A673 (cell line): Measurements from ENCODE around the gene AP3B2. TPM values are rescaled to one million over a fixed set of nuclear protein-coding genes. Genes with fewer than 3 reads are reported as not detected.

Experiments
- BruUV-seq: library from RNA; stranded (reverse); fragments of 400-500 nt; replicated peaks from 2 replicates; lab custom pipeline; 2021; lab: Mats Ljungman, UMichigan
- CTCF ChIA-PET: fragments of 300-600 bp; sonication (Branson Sonifier 250); formaldehyde crosslinking; loops from one replicate; lab custom pipeline; 2022; ENCODE audit warnings: antibody characterized with exemption; lab: Charles Lee
- POLR2A ChIA-PET: fragments of 300-600 bp; sonication (Branson Sonifier 250); formaldehyde crosslinking; loops from one replicate; lab custom pipeline; 2022; ENCODE audit warnings: antibody characterized with exemption; ENCODE audit not compliant: low non-redundant PET; lab: Charles Lee
- DNase-seq: peaks from one replicate; pipeline ENCODE4 v3.0.0-alpha.2; 2015; ENCODE audit warnings: low spot score
- H3K27ac ChIP-seq: fragments of 200-600 bp; sonication (generic); 2 replicates; pipeline ENCODE4 v1.5.1; 2016; ENCODE audit warnings: mixed run types, low read depth, mild to moderate bottlenecking, mixed read lengths, antibody characterized with exemption, low read length; ENCODE audit not compliant: poor library complexity, severe bottlenecking
- H3K27me3 ChIP-seq: fragments of 200-600 bp; sonication (generic); replicated peaks from 2 replicates; pipeline ENCODE4 v1.6.1; 2017; ENCODE audit warnings: mixed run types, low read depth, mild to moderate bottlenecking, mixed read lengths, antibody characterized with exemption, low read length; ENCODE audit not compliant: insufficient read depth, poor library complexity
- H3K36me3 ChIP-seq: fragments of 200-600 bp; sonication (generic); 2 replicates; pipeline ENCODE4 v1.6.1; 2016; ENCODE audit warnings: mixed run types, mild to moderate bottlenecking, mixed read lengths, antibody characterized with exemption, low read length; ENCODE audit not compliant: insufficient read depth, poor library complexity, severe bottlenecking
- H3K4me1 ChIP-seq: fragments of 200-600 bp; sonication (generic); 2 replicates; pipeline ENCODE4 v1.6.1; 2017; ENCODE audit warnings: mixed run types, mild to moderate bottlenecking, mixed read lengths, antibody characterized with exemption, low read length; ENCODE audit not compliant: insufficient read depth, poor library complexity, severe bottlenecking
- H3K4me3 ChIP-seq: fragments of 200-600 bp; sonication (generic); 2 replicates; pipeline ENCODE4 v1.5.1; 2016; ENCODE audit warnings: low read depth, mixed run types, mild to moderate bottlenecking, mixed read lengths, low read length; ENCODE audit not compliant: poor library complexity, severe bottlenecking
- H3K9me3 ChIP-seq: fragments of 200-600 bp; sonication (generic); 2 replicates; pipeline ENCODE4 v1.6.1; 2016; ENCODE audit warnings: mixed run types, low read depth, mild to moderate bottlenecking, mixed read lengths, antibody characterized with exemption, low read length; ENCODE audit not compliant: poor library complexity, severe bottlenecking
- CTCF ChIP-seq: fragments of 300-800, 200-600 bp; sonication (generic); conservative IDR thresholded peaks from 2 replicates; pipeline ENCODE4 v1.5.1; 2017; ENCODE audit warnings: low read depth, mild to moderate bottlenecking, antibody characterized with exemption, low read length, moderate library complexity, mixed read lengths
- EZH2 ChIP-seq: fragments of 200-600 bp; sonication (generic); IDR thresholded peaks from 2 replicates; pipeline ENCODE4 v1.6.1; 2017; ENCODE audit warnings: borderline replicate concordance, low read depth, mild to moderate bottlenecking, mixed read lengths, antibody characterized with exemption, low read length; ENCODE audit not compliant: poor library complexity, severe bottlenecking
- intact Hi-C: fragments of 100-400 bp; cut with micrococcal nuclease; formaldehyde crosslinking; loops from one replicate; pipeline ENCODE4 v1.10.0; 2022; ENCODE audit not compliant: unreplicated experiment
- total RNA-seq: library from RNA; stranded (reverse); gene quantifications from 2 replicates; pipeline ENCODE4 v1.2.3, GENCODE V29; 2021

The AP3B2 gene
- total RNA-seq, 1 experiment from 2014 or later, result 19.0 TPM

DNA sequence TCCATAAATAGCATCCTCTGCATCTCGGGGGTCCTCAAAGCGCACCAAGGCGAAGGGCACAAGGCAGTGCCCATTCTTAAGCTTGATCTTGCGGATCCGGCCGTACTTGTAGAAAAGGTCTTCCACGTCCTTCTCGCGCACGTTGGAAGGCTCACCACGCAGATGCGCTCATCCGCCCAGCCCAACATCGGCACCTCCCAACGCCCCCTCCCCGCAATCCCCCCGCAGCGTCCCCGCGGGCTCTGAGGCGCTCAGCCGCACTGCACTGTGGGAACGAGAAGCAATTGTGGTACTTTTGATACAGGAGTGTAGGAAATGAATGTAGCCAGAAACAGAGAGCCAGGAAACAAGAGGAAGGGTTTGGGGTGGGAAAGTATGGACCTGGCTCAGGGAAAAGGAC, 17.5 kb downstream of the AP3B2 start:
- intact Hi-C loops, result no loop called here
- Histone ChIP-seq H3K36me3 (no peaks in the 10 kb centered on the region), H3K27me3 (no peaks in the 10 kb centered on the region), H3K27ac (no peak overlapping the region), H3K4me3 (no peak overlapping the region), H3K4me1 (no peaks in the 10 kb centered on the region), H3K9me3 (no peaks in the 10 kb centered on the region)
- BruUV-seq, result no TSS peak
- POLR2A ChIA-PET, result no interaction called here
- DNase-seq, result no peak
- CTCF ChIA-PET, result no interaction called here
- TF ChIP-seq CTCF (no peak), EZH2 (no peak)

DNA sequence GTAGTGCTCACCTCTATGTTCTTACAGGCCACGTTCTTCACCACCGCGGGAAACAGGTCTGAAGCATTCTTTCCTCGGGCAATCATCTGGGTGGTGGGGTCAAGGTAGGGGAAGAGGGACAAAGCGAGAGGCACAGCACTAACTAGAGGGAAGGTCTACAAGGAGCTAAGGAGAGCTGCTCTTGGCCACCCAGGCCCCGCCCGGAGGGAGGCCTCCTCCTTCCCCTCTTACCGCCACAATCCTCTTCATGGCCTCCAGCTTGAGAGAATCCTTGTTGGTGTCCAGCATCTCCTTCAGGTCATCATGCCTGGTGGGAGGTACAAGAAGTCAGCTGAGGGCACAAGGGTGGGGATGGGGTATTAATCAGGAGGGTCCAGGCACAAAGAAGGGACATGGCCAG, 20.5 kb downstream of the AP3B2 start:
- POLR2A ChIA-PET, result no interaction called here

GRCh38 chr15:82688691-82689090, 21.0 kb downstream of the AP3B2 start:
- CTCF ChIA-PET, result no interaction called here

More for the DNA sequence above, 20.5 kb downstream of the AP3B2 start:
- no peaks in the 10 kb centered on the region for H3K27me3 ChIP-seq
- H3K27ac ChIP-seq, result no peak overlapping the region
- CTCF ChIA-PET, result no interaction called here
- no peak for DNase-seq
- BruUV-seq, result no TSS peak
- no peaks in the 10 kb centered on the region for H3K9me3 ChIP-seq
- no peak overlapping the region for H3K4me3 ChIP-seq
- H3K4me1 ChIP-seq, result no peaks in the 10 kb centered on the region
- TF ChIP-seq CTCF, result no peak
- no peak for TF ChIP-seq EZH2
- no peaks in the 10 kb centered on the region for H3K36me3 ChIP-seq
- intact Hi-C loops, result no loop called here

More at GRCh38 chr15:82688691-82689090, 21.0 kb downstream of the AP3B2 start:
- POLR2A ChIA-PET, result no interaction called here
- H3K27ac ChIP-seq, result no peak overlapping the region
- no peak for DNase-seq
- no TSS peak for BruUV-seq
- H3K36me3 ChIP-seq, result no peaks in the 10 kb centered on the region
- no peaks in the 10 kb centered on the region for H3K4me1 ChIP-seq
- intact Hi-C loops, result no loop called here
- H3K27me3 ChIP-seq, result no peaks in the 10 kb centered on the region
- no peaks in the 10 kb centered on the region for H3K9me3 ChIP-seq
- no peak overlapping the region for H3K4me3 ChIP-seq
- TF ChIP-seq CTCF, result no peak
- TF ChIP-seq EZH2, result no peak
